Stimulated activated CD8-positive, alpha-beta memory T cell treated with anti-CD3 and anti-CD28 coated beads, Interleukin-4, amount 100 ng/mL, for 4 hours (primary cell): Measurements from ENCODE around the gene YY1.
A peak's percentile ranks its signal among the peaks of the same experiment; 100 is the strongest.
"Not testable (repeated sequence)": the region's sequence is repeated elsewhere in the genome, so short reads cannot be mapped to it uniquely, and the experiment has no call there.

Experiments
- DNase-seq, 2 donors: peaks; one replicate each; pipeline ENCODE4 v3.0.0-alpha.2; 2020; ENCODE audit warnings: low read depth in 2 of 2, low spot score in 1 of 2

Gene YY1

DNA sequence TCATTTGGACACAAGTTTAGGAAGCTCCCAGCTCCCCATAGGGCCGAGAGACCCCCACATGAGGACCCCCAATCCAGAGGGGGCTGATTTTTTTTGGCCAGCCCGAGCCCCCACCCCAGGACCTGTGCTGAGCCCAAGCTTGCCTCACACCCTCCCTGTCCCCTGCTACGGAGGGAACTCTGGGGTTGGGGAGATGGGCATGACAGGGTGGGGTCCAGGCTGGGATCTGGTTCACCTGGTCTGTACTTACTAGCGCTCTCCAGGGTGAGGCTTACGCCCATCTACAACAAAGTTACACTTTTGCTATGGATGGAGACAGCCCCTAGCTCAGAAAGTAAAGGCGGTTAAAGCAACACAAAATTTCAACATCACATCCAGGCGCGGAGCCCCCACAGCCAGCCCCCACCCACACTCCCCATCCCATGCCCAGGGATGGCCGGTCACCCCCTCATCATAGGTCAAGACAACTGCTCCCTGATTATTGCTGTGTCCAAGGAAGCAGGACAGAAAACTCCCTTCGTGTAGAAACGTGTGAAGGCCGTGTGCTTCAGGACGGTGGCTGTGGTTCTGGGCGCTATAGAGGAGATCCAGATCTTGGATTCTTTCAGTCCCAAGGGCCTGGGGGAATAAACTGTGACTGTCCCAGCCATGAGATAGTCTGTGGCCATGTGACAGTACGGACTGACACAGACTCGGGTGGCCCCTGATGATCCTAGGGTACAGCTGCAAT, 56.6 kb downstream of the YY1 start:
- DNase-seq: no peak

DNA sequence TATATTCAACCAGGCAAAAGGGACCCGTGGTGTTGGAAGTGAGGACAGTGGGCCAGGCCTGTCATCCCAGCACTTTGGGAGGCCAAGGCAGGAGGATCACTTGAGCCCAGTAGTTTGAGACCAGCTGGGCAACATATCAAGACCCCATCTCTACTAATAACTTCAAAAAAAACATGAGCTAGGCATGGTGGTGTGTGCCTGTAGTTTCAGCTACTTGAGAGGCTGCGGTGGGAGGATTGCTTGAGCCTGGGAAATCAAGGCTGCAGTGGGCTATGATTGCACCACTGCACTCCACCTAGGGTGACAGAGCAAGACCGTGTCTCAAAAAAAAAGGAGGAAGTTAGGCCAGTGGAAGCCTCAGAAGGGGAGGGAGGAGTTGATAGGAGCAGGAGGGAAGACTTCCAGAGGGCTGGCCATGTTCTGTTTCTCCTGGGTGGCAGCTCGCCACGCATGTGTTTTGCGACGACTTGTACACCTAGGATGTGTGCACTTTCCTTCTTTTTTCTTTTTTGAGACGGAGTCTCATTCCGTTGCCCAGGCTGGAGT, 57.2 kb downstream of the YY1 start:
- no peak for DNase-seq

DNA sequence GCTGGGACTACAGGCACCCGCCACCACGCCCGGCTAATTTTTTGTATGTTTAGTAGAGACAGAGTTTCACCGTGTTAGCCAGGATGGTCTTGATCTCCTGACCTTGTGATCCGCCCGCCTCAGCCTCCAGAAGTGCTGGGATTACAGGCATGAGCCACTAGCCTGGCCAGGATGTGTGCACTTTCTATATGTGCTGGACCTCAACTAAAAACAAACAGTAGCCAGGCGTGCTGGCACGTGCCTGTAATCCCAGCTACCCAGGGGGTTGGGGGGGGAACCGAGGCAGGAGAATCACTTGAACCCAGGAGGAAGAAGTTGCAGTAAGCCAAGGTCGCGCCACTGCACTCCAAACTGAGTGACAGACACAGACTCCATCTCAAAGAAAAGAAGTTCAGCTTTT, 57.8 kb downstream of the YY1 start:
- DNase-seq: not testable (repeated sequence)

DNA sequence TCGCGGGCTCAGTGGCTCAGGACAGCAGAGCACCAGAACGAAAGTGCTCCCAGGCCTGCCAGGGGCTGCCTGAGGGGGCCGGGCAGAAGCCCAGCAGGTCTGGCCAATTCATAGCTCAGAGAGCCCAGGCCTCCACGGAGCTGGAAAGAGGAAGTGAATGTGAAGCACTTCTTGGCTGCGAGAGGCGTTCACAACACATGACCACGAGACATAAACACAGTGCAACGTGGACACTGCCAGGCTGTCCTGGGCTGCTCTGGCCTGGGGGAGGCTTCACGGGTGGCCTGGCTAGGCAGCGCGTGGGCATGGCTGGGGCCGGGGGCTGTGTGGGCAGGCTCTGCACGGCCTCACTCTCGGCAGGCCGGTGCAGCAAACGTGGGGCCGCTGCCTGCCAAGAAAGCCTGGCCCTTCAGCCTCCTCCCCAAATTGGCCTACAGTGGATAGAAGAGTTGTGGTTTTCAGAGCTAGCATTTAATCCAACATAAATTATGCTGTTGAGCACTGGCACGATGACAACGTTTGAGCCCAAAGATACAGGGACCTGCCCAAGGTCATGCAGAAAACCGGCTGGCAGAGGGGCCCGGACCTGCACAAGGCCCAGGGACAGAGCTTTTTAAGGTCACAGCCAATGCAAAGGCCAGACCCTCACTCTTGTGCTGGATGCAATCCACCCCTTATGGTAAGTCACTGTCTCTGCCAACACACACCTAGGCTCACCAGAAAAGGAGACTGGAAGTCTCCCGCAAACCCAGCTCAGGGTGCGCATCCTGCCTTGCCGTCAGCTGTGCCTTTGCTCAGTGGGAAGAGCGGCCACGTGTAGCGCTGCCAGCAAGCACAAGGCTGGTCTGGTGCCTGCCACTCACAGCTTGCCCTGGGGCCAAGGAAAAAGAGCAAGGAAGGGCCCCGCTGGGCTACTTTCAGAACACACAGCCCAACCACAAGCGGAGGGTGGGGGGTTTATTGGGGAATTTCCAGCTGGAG, 58.7 kb downstream of the YY1 start:
- DNase-seq: no peak

GRCh38 chr14:100298551-100299237, 59.8 kb downstream of the YY1 start:
- no peak for DNase-seq

- DNase-seq: no peak
Measured at GRCh38 chr14:100299238-100299560, 60.3 kb downstream of the YY1 start.

DNA sequence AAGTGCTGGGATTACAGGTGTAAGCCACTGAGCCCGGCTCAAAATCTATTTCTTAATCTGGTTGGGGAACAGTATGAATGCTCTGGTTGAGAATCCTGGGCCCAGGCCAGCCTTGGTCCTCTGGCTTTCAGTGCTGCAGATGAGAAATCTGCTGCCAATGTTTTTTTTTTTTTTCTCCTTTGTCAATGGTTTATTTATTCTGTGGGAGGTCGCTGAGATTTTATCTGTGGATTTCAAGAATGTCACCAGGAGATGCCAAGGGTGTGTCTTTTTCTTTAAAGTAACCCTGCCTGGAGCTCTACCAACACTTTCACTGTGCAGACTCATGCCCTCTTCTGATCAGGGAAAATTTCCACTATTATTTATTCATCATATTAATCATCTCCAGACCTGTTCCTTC, 63.7 kb downstream of the YY1 start:
- DNase-seq: no peak

DNA sequence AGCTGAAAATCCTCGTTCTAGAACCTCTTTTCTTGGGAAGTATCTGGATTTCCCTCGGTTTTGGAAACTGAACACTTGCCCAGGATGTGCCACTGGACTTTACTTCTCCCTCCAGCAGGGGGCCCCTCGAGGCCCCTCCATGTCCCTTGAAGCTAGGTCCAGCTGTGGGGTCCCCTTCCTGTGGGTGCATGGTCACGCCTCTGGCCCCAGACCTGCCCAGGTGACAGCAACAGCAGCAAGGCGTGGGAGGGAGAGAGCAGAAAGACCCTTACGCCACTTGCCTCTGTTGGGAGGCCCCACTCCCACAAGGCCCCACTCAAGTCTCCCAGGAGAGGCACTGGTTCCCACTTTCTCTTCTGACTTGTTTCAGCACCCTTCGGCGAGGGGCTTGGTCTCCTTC, 64.2 kb downstream of the YY1 start:
- no peak for DNase-seq

DNA sequence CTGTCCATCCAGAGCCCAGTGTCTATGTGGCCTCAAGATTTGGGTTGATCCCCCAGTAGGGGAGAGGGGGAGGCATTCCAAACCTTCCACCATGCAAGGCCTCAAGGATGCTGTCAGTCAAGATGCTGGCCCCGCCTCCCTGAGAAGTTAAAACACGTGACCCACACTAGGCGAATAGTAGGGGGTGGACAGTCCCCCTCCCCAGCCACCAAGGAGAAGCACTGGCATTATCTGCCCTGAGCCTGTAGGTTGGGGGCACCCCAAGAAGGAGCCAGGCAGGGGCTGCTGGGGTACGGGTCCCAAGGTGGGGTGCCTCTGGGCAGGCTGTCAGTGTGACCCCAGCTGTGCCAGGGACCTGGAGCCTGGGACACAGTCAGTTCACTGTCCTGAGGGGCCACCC, 65.0 kb downstream of the YY1 start:
- no peak for DNase-seq

DNA sequence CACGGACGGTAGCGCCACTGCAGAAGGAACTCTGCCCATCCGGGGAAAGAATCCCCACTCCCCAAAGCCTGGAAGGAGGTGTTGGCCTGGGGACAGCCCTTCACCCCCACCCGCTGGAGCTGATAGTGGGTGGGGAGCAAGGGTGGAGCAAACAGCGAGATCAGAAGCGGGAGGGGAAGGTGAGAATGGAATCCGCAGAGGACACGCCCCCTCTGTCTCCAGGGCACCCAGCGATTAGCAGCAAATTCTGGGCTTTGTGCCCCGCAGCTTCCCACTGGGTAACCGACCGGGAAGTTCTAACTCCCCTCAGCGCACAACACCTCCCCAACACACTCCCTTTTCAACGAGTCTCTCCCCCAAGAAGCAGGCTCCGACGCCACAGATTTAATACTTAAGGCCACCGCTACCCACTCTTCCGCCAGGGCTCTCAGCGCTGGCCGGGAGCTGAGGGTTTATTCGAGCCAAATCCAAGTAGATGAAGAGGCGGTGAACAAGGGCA, 65.9 kb downstream of the YY1 start:
- no peak for DNase-seq

DNA sequence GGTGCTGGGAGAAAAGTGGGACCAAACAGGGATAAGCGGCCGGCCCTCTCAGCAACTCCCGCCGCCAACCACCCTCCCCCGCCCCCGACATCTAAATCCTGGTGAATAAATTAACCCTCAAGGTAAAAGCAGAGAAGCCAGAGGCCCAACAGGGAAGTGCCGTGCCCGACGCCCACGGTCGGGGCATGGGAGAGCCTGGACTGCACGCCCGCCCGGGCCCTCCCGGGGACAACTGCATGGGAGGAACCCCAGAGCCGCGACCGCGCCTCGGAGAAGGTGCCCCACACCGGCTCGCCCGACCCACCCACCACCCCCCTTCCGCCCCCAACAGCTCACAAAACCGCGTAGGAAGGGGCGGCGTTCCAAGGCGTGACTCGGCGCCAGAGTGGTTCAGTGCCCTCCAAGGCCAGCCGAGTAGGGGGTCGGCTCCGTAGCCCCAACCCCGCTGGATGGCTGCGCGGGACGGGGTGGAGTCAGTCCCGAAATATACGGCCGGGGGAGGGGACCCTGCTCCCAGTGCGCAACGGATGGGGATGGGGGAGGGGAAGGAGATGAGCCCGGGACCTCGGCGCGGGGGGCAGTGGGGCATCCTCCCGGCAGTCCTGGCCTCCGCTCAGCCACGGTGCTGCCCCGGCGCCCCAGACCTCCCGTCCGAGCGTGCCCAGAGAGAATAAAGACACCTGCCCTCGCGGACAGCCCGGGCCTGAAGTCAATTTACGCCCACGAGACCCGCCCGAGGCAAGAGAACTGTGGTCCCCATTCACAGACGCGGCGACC, 66.6 kb downstream of the YY1 start:
- peak; percentile 37 to 55 for DNase-seq

DNA sequence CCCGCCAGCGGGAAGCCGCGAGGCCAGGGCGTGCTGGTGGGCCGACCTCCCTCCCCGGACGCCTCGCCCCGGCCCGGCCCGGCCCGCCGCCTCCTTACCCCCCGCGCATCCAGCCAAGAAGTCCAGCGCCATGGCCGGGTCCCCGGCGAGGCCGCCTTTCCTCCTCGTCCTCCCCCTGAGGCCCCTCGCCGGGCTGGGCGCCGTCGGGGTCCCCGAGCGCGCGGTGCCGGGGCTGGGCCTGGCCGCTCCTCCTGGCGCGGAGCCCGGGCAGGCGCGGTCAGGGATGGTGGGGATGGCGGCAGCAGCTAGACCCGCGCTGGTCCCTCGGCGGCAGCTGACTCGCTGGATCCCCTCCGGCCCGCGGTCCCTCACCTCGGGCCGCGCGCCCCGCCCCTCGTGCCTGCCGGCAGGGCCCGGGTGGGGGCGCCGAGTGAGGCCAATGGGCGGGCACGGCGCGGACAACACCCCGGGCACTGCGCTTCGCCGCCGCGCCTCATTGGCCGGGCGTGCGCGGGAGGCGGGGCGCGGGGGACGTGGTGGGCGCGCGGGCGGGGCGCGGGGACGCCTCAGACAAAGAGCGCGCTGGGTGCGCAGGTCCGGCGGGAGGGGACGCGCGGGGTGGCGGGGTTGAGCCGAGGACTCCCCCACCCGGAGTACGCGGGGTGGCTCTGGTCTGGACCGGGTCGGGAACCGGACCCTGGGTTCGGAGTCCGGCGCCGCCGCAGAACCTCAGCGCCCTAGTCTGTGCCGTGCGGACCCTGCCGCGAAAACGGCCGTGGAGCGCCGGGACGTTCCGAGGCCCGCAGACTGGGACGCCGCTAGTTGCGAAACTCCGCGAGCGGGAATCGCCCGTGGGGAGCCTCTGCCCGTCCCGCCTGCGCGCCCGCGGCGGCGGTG, 67.4 kb downstream of the YY1 start, which contains the start of gene SLC25A29:
Gene SLC25A29, minus strand, starts transcription at position 344 of the 897 bp plus-strand sequence. Its CDS starts 212 bp downstream, at position 132.
- DNase-seq: peak; percentile 34 to 59

GRCh38 chr14:100306998-100307765, 68.2 kb downstream of the YY1 start:
- no peak for DNase-seq

DNA sequence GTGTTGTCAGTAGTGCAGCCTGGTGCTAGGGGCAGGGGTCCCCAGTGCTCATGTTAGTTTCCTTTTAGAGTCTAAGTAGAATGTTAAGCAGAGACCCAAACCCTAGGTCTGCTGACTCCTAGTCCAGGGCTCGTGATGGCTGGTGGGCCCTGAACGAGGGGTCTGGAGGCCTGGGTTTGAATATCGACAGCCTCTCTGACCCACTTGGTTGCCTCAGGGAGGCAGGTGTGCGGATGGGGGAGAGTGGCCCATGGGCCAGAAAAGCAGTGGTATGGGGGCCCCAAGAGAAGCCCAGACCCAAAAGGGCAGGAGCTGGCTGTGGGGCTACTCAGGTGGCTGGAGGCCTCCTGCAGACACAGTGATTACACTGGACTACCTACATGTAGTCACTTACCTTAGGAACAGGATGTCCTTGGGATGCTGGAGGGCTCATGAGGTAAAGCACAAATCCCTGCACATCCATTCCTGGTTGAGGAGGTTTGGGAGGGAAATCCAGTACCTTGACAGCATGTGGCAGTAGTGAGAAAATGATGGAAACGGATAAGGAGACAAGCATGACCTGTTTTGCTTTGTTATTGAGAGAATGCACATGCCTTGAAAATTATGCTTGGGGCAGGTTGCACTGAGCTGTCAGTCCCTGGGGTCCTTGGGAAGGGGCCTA, 69.0 kb downstream of the YY1 start:
- no peak for DNase-seq

DNA sequence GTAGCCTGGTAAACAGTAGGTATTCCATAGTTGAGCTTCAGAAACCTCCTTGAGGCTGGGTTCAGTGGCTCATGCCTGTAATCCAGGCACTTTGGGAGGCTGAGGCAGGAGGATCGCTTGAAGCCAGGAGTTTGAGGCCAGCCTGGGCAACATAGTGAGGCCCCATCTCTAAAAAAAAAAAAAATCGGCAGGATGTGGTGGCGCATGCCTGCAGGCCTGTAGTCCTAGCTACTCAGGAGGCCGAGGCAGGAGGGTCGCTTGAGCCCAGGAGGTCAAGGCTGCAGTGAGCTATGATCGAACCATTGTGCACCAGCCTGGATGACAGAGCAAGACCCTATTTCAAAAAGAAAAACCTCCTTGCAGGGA, 69.5 kb downstream of the YY1 start:
- not testable (repeated sequence) for DNase-seq

- no peak for DNase-seq
Measured at GRCh38 chr14:100309028-100309737, 70.2 kb downstream of the YY1 start.

- DNase-seq: not testable (repeated sequence)
Measured at GRCh38 chr14:100312110-100312876, 73.3 kb downstream of the YY1 start.
